K562 (cell line): Measurements from ENCODE around the gene SIGLEC14. TPM values are rescaled to one million over a fixed set of nuclear protein-coding genes. Genes with fewer than 3 reads are reported as not detected.

Source experiments
- BRD9 ChIP-seq: fragments of 450-650 bp; IDR thresholded peaks from 2 replicates; pipeline ENCODE4 v1.6.1; 2018; ENCODE audit warnings: low read depth; ENCODE audit not compliant: partially characterized antibody
- ELF4 ChIP-seq: fragments of 450-650 bp; formaldehyde crosslinking; IDR thresholded peaks from 2 replicates; pipeline ENCODE4 v1.4.0; 2022; ENCODE audit warnings: missing genetic modification characterization
- EP400 ChIP-seq: fragments of 450-650 bp; IDR thresholded peaks from 2 replicates; pipeline ENCODE4 v1.6.1; 2017; ENCODE audit warnings: antibody characterized with exemption, mild to moderate bottlenecking, moderate library complexity
- FUS ChIP-seq: fragments of 200-400 bp; formaldehyde crosslinking; optimal IDR thresholded peaks from 2 replicates; pipeline ENCODE3; 2017; ENCODE audit warnings: low read depth, low read length
- KAT7 ChIP-seq: sonication (generic); formaldehyde crosslinking; IDR thresholded peaks from 2 replicates; pipeline ENCODE4 v1.8.0; 2022; ENCODE audit warnings: missing genetic modification reagents, mild to moderate bottlenecking, borderline replicate concordance
- MAFK ChIP-seq: IDR thresholded peaks from 2 replicates; pipeline ENCODE4 v1.6.1; 2011; ENCODE audit warnings: low read length, improper control_type of control experiment
- POLR2A ChIP-seq: fragments of 450-650 bp; conservative IDR thresholded peaks from 2 replicates; pipeline ENCODE4 v1.6.1; 2016
- SMAD2 ChIP-seq: fragments of 150-350 bp; IDR thresholded peaks from 2 replicates; pipeline ENCODE4 v1.6.1; 2014; ENCODE audit warnings: low read depth, mild to moderate bottlenecking, low read length
- TBP ChIP-seq: optimal IDR thresholded peaks from 2 replicates; pipeline ENCODE3; 2011; ENCODE audit warnings: low read depth, low read length, improper control_type of control experiment
- ZC3H8 ChIP-seq: fragments of 450-650 bp; IDR thresholded peaks from 2 replicates; pipeline ENCODE4 v1.6.1; 2017
- ZNF282 ChIP-seq: sonication (generic); formaldehyde crosslinking; IDR thresholded peaks from 2 replicates; pipeline ENCODE4 v1.8.1; 2023; ENCODE audit warnings: missing genetic modification reagents
- ZNF408 ChIP-seq: fragments of 250-450 bp; sonication (Bioruptor Pico); IDR thresholded peaks from 2 replicates; pipeline ENCODE4 v1.4.0; 2020; ENCODE audit warnings: low read depth, mild to moderate bottlenecking, moderate library complexity
- ZNF584 ChIP-seq: fragments of 200-800 bp; sonication (Bioruptor generic); IDR thresholded peaks from 2 replicates; pipeline ENCODE4 v1.6.1; 2016; ENCODE audit warnings: low read depth, mild to moderate bottlenecking, missing genetic modification characterization, missing compliant biosample characterization
- polyA plus RNA-seq, 8 experiments: library from polyadenylated mRNA; depleted of rRNA in 4 of 8; stranded (reverse) in 5 of 8; unstranded in 3 of 8; fragments of >200 nt; fragmentation: Nextera tagmentation in 2 of 8; fragmentation: Illumina TruSeq in 1 of 8; extraction: Ambion mirVana in 2 of 8; extraction: Trizol in 1 of 8; gene quantifications; 2 replicates each; pipeline versions ENCODE4 v1.2.1 to v1.2.3, GENCODE V29; 2011 to 2014; ENCODE audit warnings: inconsistent platforms in 1 of 8, missing spikeins in 1 of 8
- total RNA-seq, 7 experiments: library from RNA; depleted of rRNA in 6 of 7; stranded (reverse); fragments of >200 nt in 6 of 7; fragmentation: Illumina TruSeq in 2 of 7; extraction: Trizol in 2 of 7; gene quantifications; 2 replicates each; pipeline versions ENCODE4 v1.2.1 to v1.2.3, GENCODE V29; 2011 to 2021; ENCODE audit warnings: low replicate concordance in 1 of 7
- TF ChIP-seq, protein P1 (sequence below): sonication (generic); formaldehyde crosslinking; IDR thresholded peaks from 2 replicates; pipeline ENCODE4 v1.8.1; 2023; ENCODE audit warnings: mild to moderate bottlenecking, missing genetic modification reagents, moderate library complexity
- TF ChIP-seq, protein P2 (sequence below): fragments of 450-650 bp; conservative IDR thresholded peaks from 2 replicates; pipeline ENCODE4 v1.6.1; 2016; ENCODE audit warnings: missing genetic modification characterization, low read depth, mild to moderate bottlenecking, missing compliant biosample characterization, moderate library complexity
- TF ChIP-seq, protein P3 (sequence below), 2 experiments: fragments of 450-650 bp in 1 of 2; sonication (generic) in 1 of 2; formaldehyde crosslinking in 1 of 2; IDR thresholded peaks in 1 of 2; conservative IDR thresholded peaks in 1 of 2; 2 replicates each; pipeline versions ENCODE4 v1.6.1 to v1.8.1; 2016 to 2023; ENCODE audit warnings: mild to moderate bottlenecking in 2 of 2, moderate library complexity in 2 of 2, inconsistent platforms in 1 of 2, missing genetic modification reagents in 1 of 2
- TF ChIP-seq, protein P4 (sequence below): fragments of 250-450 bp; sonication (Bioruptor Pico); IDR thresholded peaks from 2 replicates; pipeline ENCODE4 v1.4.0; 2020; ENCODE audit warnings: mild to moderate bottlenecking
- TF ChIP-seq, protein P5 (sequence below), 2 experiments: fragments of 450-650 bp; conservative IDR thresholded peaks; 2 replicates each; pipeline ENCODE4 v1.6.1; 2017; ENCODE audit warnings: mild to moderate bottlenecking in 2 of 2, moderate library complexity in 2 of 2
- TF ChIP-seq, protein P6 (sequence below): fragments of 250-450 bp; sonication (Bioruptor Pico); IDR thresholded peaks from 2 replicates; pipeline ENCODE4 v1.5.0; 2022; ENCODE audit warnings: mild to moderate bottlenecking

Gene SIGLEC14
- total and polyA plus RNA-seq, 9 of the 15 experiments (the other 6 are each of a cell fraction or from before 2014, with no cell fraction given): not detected

DNA sequence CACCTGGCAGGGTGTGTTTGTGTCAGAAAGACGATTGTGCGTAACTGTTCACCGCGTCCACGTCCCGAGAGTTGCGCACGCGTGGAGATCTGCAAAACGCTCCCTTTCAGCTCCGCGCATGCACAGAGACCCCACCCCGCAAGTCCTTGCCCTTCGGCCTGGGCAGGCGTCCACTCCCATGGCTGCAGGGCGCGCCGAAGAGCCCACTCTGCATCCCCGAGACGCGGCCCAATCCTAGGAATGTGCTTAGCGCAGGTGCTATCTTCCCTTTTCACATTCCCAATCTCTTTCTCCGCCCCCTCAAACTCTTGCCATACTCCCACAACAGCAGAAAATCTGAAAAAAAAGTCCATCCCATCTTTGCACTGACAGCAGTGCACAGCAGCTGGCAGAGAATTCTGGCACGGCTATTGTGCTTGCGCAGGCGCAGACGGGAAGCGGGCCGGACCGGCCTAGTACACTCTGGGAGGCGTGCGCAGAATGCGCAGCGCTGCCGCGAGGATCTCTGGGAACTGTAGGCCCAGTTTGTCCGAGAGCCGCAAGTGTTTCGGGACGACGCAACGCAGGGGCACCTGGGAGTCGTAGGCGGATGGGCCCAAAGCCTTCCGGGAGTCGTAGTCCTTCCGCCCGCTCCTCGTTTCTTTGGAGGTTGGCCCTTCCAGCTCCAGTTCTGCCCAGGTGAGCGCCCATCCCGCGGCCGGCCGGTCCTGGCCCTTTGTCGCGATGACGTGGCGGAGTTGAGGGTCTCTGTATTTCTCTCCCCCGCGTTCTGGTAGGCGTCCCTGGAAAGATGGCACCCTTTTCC is 52.5 kb downstream of the SIGLEC14 start (continued):
- TF ChIP-seq KAT7 (CRISPR knock-in tag): no peak
- TF ChIP-seq TBP: peak; percentile 42
- no peak for TF ChIP-seq EP400
- no peak for TF ChIP-seq ELF4 (CRISPR knock-in tag)
- TF ChIP-seq, protein P1, sequence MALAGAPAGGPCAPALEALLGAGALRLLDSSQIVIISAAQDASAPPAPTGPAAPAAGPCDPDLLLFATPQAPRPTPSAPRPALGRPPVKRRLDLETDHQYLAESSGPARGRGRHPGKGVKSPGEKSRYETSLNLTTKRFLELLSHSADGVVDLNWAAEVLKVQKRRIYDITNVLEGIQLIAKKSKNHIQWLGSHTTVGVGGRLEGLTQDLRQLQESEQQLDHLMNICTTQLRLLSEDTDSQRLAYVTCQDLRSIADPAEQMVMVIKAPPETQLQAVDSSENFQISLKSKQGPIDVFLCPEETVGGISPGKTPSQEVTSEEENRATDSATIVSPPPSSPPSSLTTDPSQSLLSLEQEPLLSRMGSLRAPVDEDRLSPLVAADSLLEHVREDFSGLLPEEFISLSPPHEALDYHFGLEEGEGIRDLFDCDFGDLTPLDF (CRISPR knock-in tag): no peak
- TF ChIP-seq, protein P2, sequence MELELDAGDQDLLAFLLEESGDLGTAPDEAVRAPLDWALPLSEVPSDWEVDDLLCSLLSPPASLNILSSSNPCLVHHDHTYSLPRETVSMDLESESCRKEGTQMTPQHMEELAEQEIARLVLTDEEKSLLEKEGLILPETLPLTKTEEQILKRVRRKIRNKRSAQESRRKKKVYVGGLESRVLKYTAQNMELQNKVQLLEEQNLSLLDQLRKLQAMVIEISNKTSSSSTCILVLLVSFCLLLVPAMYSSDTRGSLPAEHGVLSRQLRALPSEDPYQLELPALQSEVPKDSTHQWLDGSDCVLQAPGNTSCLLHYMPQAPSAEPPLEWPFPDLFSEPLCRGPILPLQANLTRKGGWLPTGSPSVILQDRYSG (tag): 0 out of 2 replicates have a peak, but pooled peaks have one; percentile 24
- TF ChIP-seq, protein P3, sequence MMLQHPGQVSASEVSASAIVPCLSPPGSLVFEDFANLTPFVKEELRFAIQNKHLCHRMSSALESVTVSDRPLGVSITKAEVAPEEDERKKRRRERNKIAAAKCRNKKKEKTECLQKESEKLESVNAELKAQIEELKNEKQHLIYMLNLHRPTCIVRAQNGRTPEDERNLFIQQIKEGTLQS (IDR thresholded peaks at IDR 0.05): no peak
- TF ChIP-seq, protein P3 (CRISPR knock-in tag; conservative IDR thresholded peaks at IDR 0.05): no peak; the same call in 1 of the 2 replicates
- TF ChIP-seq ZNF584 (CRISPR knock-in tag): no peak
- no peak for TF ChIP-seq ZNF282
- TF ChIP-seq FUS: no peak
- no peak for TF ChIP-seq MAFK
- no peak for TF ChIP-seq SMAD2
- TF ChIP-seq POLR2A: no peak
- no peak for TF ChIP-seq BRD9
- TF ChIP-seq, protein P4, sequence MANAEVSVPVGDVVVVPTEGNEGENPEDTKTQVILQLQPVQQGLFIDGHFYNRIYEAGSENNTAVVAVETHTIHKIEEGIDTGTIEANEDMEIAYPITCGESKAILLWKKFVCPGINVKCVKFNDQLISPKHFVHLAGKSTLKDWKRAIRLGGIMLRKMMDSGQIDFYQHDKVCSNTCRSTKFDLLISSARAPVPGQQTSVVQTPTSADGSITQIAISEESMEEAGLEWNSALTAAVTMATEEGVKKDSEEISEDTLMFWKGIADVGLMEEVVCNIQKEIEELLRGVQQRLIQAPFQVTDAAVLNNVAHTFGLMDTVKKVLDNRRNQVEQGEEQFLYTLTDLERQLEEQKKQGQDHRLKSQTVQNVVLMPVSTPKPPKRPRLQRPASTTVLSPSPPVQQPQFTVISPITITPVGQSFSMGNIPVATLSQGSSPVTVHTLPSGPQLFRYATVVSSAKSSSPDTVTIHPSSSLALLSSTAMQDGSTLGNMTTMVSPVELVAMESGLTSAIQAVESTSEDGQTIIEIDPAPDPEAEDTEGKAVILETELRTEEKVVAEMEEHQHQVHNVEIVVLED (CRISPR knock-in tag): peak; percentile 94
- TF ChIP-seq ZC3H8: no peak
- TF ChIP-seq, protein P5, sequence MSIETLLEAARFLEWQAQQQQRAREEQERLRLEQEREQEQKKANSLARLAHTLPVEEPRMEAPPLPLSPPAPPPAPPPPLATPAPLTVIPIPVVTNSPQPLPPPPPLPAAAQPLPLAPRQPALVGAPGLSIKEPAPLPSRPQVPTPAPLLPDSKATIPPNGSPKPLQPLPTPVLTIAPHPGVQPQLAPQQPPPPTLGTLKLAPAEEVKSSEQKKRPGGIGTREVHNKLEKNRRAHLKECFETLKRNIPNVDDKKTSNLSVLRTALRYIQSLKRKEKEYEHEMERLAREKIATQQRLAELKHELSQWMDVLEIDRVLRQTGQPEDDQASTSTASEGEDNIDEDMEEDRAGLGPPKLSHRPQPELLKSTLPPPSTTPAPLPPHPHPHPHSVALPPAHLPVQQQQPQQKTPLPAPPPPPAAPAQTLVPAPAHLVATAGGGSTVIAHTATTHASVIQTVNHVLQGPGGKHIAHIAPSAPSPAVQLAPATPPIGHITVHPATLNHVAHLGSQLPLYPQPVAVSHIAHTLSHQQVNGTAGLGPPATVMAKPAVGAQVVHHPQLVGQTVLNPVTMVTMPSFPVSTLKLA (conservative IDR thresholded peaks at IDR 0.05): peak; percentile 58 to 78
- TF ChIP-seq, protein P6, sequence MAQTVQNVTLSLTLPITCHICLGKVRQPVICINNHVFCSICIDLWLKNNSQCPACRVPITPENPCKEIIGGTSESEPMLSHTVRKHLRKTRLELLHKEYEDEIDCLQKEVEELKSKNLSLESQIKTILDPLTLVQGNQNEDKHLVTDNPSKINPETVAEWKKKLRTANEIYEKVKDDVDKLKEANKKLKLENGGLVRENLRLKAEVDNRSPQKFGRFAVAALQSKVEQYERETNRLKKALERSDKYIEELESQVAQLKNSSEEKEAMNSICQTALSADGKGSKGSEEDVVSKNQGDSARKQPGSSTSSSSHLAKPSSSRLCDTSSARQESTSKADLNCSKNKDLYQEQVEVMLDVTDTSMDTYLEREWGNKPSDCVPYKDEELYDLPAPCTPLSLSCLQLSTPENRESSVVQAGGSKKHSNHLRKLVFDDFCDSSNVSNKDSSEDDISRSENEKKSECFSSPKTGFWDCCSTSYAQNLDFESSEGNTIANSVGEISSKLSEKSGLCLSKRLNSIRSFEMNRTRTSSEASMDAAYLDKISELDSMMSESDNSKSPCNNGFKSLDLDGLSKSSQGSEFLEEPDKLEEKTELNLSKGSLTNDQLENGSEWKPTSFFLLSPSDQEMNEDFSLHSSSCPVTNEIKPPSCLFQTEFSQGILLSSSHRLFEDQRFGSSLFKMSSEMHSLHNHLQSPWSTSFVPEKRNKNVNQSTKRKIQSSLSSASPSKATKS (CRISPR knock-in tag): no peak
- no peak for TF ChIP-seq ZNF408
